Smooth muscle cell (in vitro differentiated cells): ENCODE data around the gene LRP6. TPM values are rescaled to one million over a fixed set of nuclear protein-coding genes. Genes with fewer than 3 reads are reported as not detected.

Experiments used
- DNase-seq: peaks from one replicate; lab custom pipeline; 2025; ENCODE audit not compliant: unreplicated experiment; lab: John Stamatoyannopoulos, UW
- H2AFZ ChIP-seq: fragments of 200-600 bp; sonication (generic); 2 replicates; pipeline ENCODE4 v1.6.0; 2016; ENCODE audit warnings: antibody characterized with exemption, low read depth, mild to moderate bottlenecking
- H3F3A ChIP-seq: fragments of 200-600 bp; sonication (generic); 2 replicates; pipeline ENCODE4 v1.6.0; 2017; ENCODE audit warnings: antibody characterized with exemption, low read depth
- H3K27ac ChIP-seq: fragments of 200-600 bp; sonication (generic); 2 replicates; pipeline ENCODE4 v1.5.1; 2016; ENCODE audit warnings: low read depth, mild to moderate bottlenecking
- H3K27me3 ChIP-seq: fragments of 200-600 bp; sonication (generic); 2 replicates; pipeline ENCODE4 v1.6.1; 2016; ENCODE audit warnings: low read depth, mild to moderate bottlenecking
- H3K36me3 ChIP-seq: fragments of 200-600 bp; sonication (generic); 2 replicates; pipeline ENCODE4 v1.5.1; 2016; ENCODE audit warnings: low read depth
- H3K4me1 ChIP-seq: fragments of 200-600 bp; sonication (generic); 2 replicates; pipeline ENCODE4 v1.5.1; 2016; ENCODE audit warnings: low read depth
- H3K4me2 ChIP-seq: fragments of 200-600 bp; sonication (generic); 2 replicates; pipeline ENCODE4 v1.6.0; 2016; ENCODE audit warnings: mild to moderate bottlenecking
- H3K4me3 ChIP-seq: fragments of 200-600 bp; sonication (generic); 2 replicates; pipeline ENCODE4 v1.5.1; 2016; ENCODE audit warnings: mild to moderate bottlenecking
- H3K79me2 ChIP-seq: fragments of 200-600 bp; sonication (generic); 2 replicates; pipeline ENCODE4 v1.6.0; 2016; ENCODE audit warnings: low read depth, mild to moderate bottlenecking
- H3K9ac ChIP-seq: fragments of 200-600 bp; sonication (generic); 2 replicates; pipeline ENCODE4 v1.6.0; 2016; ENCODE audit warnings: low read depth
- H3K9me3 ChIP-seq: fragments of 200-600 bp; sonication (generic); replicated peaks from 2 replicates; pipeline ENCODE4 v1.5.1; 2016; ENCODE audit warnings: low read depth
- H4K20me1 ChIP-seq: fragments of 200-600 bp; sonication (generic); 2 replicates; pipeline ENCODE4 v1.6.0; 2016; ENCODE audit warnings: low read depth
- WGBS: methylation state at CpG from one replicate; pipeline ENCODE4 v1.1.7; 2016; ENCODE audit warnings: low lambda C conversion rate; 5-methylcytosine and 5-hydroxymethylcytosine counted together
- polyA plus RNA-seq: library from polyadenylated mRNA; unstranded; fragments of >200 nt; fragmentation: Nextera tagmentation; extraction: Ambion mirVana; gene quantifications from 2 replicates; pipeline ENCODE4 v1.2.1, GENCODE V29; 2016
- total RNA-seq: library from RNA; depleted of rRNA; stranded (reverse); fragments of >200 nt; gene quantifications from 2 replicates; pipeline ENCODE4 v1.2.3, GENCODE V29; 2014
- TF ChIP-seq, protein P1 (sequence below): fragments of 200-600 bp; sonication (generic); IDR thresholded peaks from 2 replicates; pipeline ENCODE4 v1.5.1; 2017; ENCODE audit warnings: borderline replicate concordance, mild to moderate bottlenecking, antibody characterized with exemption; ENCODE audit not compliant: insufficient read depth, poor library complexity, severe bottlenecking

The LRP6 gene
- total and polyA plus RNA-seq, 2 experiments from 2014 or later: 10.6 to 21.1 TPM

DNA sequence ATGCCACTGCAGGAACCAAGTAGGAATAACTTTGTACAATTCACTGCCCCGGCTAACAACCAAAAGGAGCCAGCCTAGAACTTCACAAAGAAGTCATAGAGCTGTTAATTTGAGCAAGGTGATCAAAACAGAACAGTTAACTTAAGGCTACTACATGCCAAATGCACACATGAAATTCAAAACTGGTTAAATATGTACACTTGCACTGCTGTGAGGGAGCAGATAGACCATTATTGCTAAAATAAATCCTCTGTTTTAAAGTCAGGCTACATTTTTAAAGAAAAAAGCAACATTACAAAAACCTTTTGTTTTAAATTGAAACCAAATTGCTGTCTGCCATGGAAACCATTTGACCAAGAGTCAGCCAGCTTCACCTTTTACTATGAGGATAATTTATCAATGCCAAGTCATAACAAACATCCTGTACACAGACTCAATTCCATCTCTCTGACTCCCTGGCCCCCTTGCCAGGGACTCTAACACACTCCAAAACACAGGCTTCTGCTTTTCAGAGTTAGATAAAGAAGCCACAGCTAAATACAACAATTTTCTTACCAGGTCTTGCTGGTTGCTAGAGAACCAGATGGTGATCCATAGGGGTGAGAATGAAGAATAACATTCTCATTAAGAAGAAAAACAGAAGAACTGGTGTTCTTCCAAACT lies 84.0 kb downstream of the LRP6 start:
- H3K4me3 ChIP-seq: no peak overlapping the region
- DNase-seq: no peak
- no peaks in the 10 kb centered on the region for H3K27me3 ChIP-seq
- H3K27ac ChIP-seq: no peak overlapping the region
- 97% methylated on average over 1 of the region's 1 CpG for WGBS
- H3K9me3 ChIP-seq: no peaks in the 10 kb centered on the region
- no peaks in the 10 kb centered on the region for H3K79me2 ChIP-seq
- no peak overlapping the region for H3K9ac ChIP-seq
- no peaks in the 10 kb centered on the region for H3K36me3 ChIP-seq
- TF ChIP-seq, protein P1, sequence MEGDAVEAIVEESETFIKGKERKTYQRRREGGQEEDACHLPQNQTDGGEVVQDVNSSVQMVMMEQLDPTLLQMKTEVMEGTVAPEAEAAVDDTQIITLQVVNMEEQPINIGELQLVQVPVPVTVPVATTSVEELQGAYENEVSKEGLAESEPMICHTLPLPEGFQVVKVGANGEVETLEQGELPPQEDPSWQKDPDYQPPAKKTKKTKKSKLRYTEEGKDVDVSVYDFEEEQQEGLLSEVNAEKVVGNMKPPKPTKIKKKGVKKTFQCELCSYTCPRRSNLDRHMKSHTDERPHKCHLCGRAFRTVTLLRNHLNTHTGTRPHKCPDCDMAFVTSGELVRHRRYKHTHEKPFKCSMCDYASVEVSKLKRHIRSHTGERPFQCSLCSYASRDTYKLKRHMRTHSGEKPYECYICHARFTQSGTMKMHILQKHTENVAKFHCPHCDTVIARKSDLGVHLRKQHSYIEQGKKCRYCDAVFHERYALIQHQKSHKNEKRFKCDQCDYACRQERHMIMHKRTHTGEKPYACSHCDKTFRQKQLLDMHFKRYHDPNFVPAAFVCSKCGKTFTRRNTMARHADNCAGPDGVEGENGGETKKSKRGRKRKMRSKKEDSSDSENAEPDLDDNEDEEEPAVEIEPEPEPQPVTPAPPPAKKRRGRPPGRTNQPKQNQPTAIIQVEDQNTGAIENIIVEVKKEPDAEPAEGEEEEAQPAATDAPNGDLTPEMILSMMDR: no peak
- peaks cover 7% of the 10 kb centered on the region for H3K4me1 ChIP-seq
- H3F3A ChIP-seq: no peaks in the 10 kb centered on the region
- no peak overlapping the region for H3K4me2 ChIP-seq
- no peak overlapping the region for H2AFZ ChIP-seq
- peaks cover 42% of the 10 kb centered on the region for H4K20me1 ChIP-seq

DNA sequence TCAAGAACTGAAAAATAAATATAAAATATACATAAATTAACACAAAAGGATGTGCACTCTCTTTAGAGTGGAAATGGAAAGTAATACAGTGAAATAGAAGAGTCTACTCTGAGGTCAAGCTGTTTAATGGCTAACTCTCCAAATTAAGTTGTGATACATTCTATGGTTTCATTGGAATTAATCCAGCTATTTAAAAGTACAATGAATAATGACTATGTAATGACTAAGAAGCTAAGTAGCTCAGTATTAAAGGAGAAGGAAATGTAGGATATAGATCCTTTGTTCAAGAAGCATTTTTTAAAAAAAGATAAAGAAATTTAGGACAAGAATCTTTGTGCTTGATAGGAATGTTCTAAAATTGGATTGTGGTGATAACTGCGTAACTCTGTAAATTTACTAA lies 85.3 kb downstream of the LRP6 start:
- Histone ChIP-seq H4K20me1 (peaks cover 42% of the 10 kb centered on the region), H3K4me1 (peaks cover 7% of the 10 kb centered on the region), H3K9ac (no peak overlapping the region), H3K4me2 (no peak overlapping the region), H3K79me2 (peaks cover 9% of the 10 kb centered on the region), H3F3A (no peaks in the 10 kb centered on the region), H3K27me3 (no peaks in the 10 kb centered on the region), H3K4me3 (no peak overlapping the region), H2AFZ (no peak overlapping the region), H3K36me3 (no peaks in the 10 kb centered on the region), H3K27ac (no peak overlapping the region), H3K9me3 (no peaks in the 10 kb centered on the region)
- WGBS: 97% methylated on average over 1 of the region's 1 CpG
- DNase-seq: no peak
- TF ChIP-seq, protein P1: no peak

GRCh38 chr12:12180575-12180974 lies 86.3 kb downstream of the LRP6 start:
- TF ChIP-seq, protein P1: no peak
- Histone ChIP-seq H4K20me1 (peaks cover 46% of the 10 kb centered on the region), H3K36me3 (no peaks in the 10 kb centered on the region), H3F3A (no peaks in the 10 kb centered on the region), H3K9me3 (no peaks in the 10 kb centered on the region), H3K4me2 (no peak overlapping the region), H3K27ac (no peak overlapping the region), H3K27me3 (no peaks in the 10 kb centered on the region), H3K4me1 (peaks cover 7% of the 10 kb centered on the region), H3K79me2 (peaks cover 9% of the 10 kb centered on the region), H3K4me3 (no peak overlapping the region), H3K9ac (no peak overlapping the region), H2AFZ (no peak overlapping the region)
- WGBS: 94% methylated on average over 1 of the region's 1 CpG
- no peak for DNase-seq

GRCh38 chr12:12180136-12180535 lies 86.7 kb downstream of the LRP6 start:
- Histone ChIP-seq H3F3A (no peaks in the 10 kb centered on the region), H3K4me3 (no peak overlapping the region), H4K20me1 (peaks cover 46% of the 10 kb centered on the region), H3K9ac (no peak overlapping the region), H3K36me3 (no peaks in the 10 kb centered on the region), H3K9me3 (no peaks in the 10 kb centered on the region), H3K79me2 (peaks cover 9% of the 10 kb centered on the region), H3K27ac (no peak overlapping the region), H3K4me1 (peaks cover 7% of the 10 kb centered on the region), H3K27me3 (no peaks in the 10 kb centered on the region), H3K4me2 (no peak overlapping the region), H2AFZ (no peak overlapping the region)
- WGBS: 0% methylated on average over 1 of the region's 1 CpG
- TF ChIP-seq, protein P1: no peak
- no peak for DNase-seq
